ENCODE measurements around the gene CFAP54. TPM values are rescaled to one million over a fixed set of nuclear protein-coding genes. Genes with fewer than 3 reads are reported as not detected.

The CFAP54 gene
- total RNA-seq, 1 donor from 2014 or later = 0.16 TPM

DNA sequence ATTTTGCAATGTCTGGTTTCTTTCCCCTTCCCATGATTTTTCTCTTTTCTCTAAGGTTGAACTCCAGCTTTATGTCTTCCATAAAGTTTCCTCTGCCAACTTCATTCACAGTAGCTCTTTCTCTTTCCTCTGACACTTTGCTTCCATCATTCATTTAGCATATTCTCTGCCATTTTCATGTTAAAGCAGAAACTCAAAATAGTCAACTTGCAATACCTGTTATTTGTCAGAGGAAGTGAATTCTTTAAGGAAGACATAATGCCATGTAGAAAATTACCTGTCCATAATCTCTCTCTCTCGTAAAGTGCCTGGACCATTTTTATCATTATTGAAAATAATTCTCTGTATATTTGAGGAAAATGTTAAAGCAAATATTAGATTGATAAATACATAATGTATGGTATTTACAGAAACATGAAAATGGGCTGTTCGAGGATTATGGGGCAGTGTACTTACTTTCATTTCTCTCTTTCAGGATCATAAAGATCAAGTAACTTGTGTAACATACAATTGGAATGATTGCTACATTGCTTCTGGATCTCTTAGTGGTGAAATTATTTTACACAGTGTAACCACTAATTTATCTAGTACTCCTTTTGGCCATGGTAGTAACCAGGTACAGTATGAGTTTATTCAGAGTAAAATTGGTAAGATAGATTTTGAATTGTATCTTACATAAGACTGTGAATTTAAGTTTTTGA lies 430.3 kb downstream of the CFAP54 start:
- no peaks in the 10 kb centered on the region for H3K27me3 ChIP-seq (ENCODE audit: low read depth)
- no peaks in the 10 kb centered on the region for H3K4me1 ChIP-seq
- intact Hi-C loops (cut with micrococcal nuclease) = no loop called here
- peaks cover 16% of the 10 kb centered on the region for H3K9me3 ChIP-seq (replicated peaks)
- H3K36me3 ChIP-seq = peaks cover 27% of the 10 kb centered on the region
- no peak overlapping the region for H3K27ac ChIP-seq (replicated peaks)
- H3K4me3 ChIP-seq = no peak overlapping the region
- no peak for TF ChIP-seq CTCF (IDR thresholded peaks at IDR 0.05; ENCODE audit: borderline replicate concordance)
- no peak for DNase-seq

Other genes with a start within 250 kb of the CFAP54 start
- 15.9 TPM for gene CDK17, start 89.1 kb upstream of the CFAP54 start, total RNA-seq

Data from left ventricle myocardium inferior (tissue), 1 donor.